HTERT RPE-1 (cell line): Measurements from ENCODE around the gene NFKB1.

Experiments used
- in situ Hi-C: fragments of 300-500 bp; cut with MboI; formaldehyde crosslinking; loops from 4 replicates; pipeline ENCODE4 v1.14.3; 2020; ENCODE audit warnings: low sequenced_read_pairs

The NFKB1 gene

GRCh38 chr4:102530986-102531385 lies 29.8 kb downstream of the NFKB1 start:
- in situ Hi-C loops: no loop called here

GRCh38 chr4:102531462-102531861 lies 30.3 kb downstream of the NFKB1 start:
- in situ Hi-C loops: no loop called here

GRCh38 chr4:102533348-102533747 lies 32.2 kb downstream of the NFKB1 start:
- in situ Hi-C loops: no loop called here

- in situ Hi-C loops: no loop called here
Observed at GRCh38 chr4:102533904-102534303, 32.7 kb downstream of the NFKB1 start.

- in situ Hi-C loops: no loop called here
Observed at GRCh38 chr4:102534845-102535244, 33.7 kb downstream of the NFKB1 start.

- in situ Hi-C loops: no loop called here
Observed at GRCh38 chr4:102535398-102536082, 34.4 kb downstream of the NFKB1 start.

- in situ Hi-C loops: no loop called here
Observed at GRCh38 chr4:102536768-102537167, 35.6 kb downstream of the NFKB1 start.

GRCh38 chr4:102537269-102537668 lies 36.1 kb downstream of the NFKB1 start:
- in situ Hi-C loops: no loop called here

GRCh38 chr4:102541697-102542096 lies 40.5 kb downstream of the NFKB1 start:
- in situ Hi-C loops: no loop called here

- in situ Hi-C loops: no loop called here
Observed at GRCh38 chr4:102543030-102543928, 42.1 kb downstream of the NFKB1 start.

GRCh38 chr4:102546635-102547034 lies 45.5 kb downstream of the NFKB1 start:
- in situ Hi-C loops: no loop called here

GRCh38 chr4:102547973-102548372 lies 46.8 kb downstream of the NFKB1 start:
- in situ Hi-C loops: no loop called here

- in situ Hi-C loops: no loop called here
Observed at GRCh38 chr4:102551958-102552565, 50.9 kb downstream of the NFKB1 start.

- in situ Hi-C loops: no loop called here
Observed at GRCh38 chr4:102552781-102553180, 51.6 kb downstream of the NFKB1 start.

- in situ Hi-C loops: no loop called here
Observed at GRCh38 chr4:102553982-102554381, 52.8 kb downstream of the NFKB1 start.

GRCh38 chr4:102554482-102554881 lies 53.3 kb downstream of the NFKB1 start:
- in situ Hi-C loops: no loop called here

- in situ Hi-C loops: no loop called here
Observed at GRCh38 chr4:102554992-102555391, 53.8 kb downstream of the NFKB1 start.

GRCh38 chr4:102557636-102558035 lies 56.5 kb downstream of the NFKB1 start:
- in situ Hi-C loops: no loop called here

GRCh38 chr4:102560115-102560514 lies 59.0 kb downstream of the NFKB1 start:
- in situ Hi-C loops: no loop called here

- in situ Hi-C loops: no loop called here
Observed at GRCh38 chr4:102560571-102561341, 59.6 kb downstream of the NFKB1 start.

GRCh38 chr4:102563000-102563399 lies 61.8 kb downstream of the NFKB1 start:
- in situ Hi-C loops: no loop called here
